A549 (cell line): Measurements from ENCODE around the gene SMARCB1.

ENCODE experiments used
- CBX8 ChIP-seq: fragments of 200-600 bp; sonication (generic); IDR thresholded peaks from 2 replicates; pipeline ENCODE4 v1.6.1; 2016
- CEBPB ChIP-seq, 2 experiments: fragments of >200 bp in 1 of 2; sonication (Bioruptor Twin) in 1 of 2; formaldehyde crosslinking in 1 of 2; IDR thresholded peaks; 2 replicates each; pipeline ENCODE4 v1.6.1; 2012 to 2016
- CHD2 ChIP-seq: fragments of 150-350 bp; IDR thresholded peaks from 2 replicates; pipeline ENCODE4 v1.6.1; 2014; ENCODE audit warnings: low read length; ENCODE audit not compliant: partially characterized antibody
- JUN ChIP-seq, 2 experiments: fragments of >200 bp; sonication (Bioruptor Twin); formaldehyde crosslinking; IDR thresholded peaks; 2 replicates in 1 of 2; 3 replicates in 1 of 2; pipeline ENCODE4 v1.6.1; 2016 to 2017
- MYC ChIP-seq: IDR thresholded peaks from 2 replicates; pipeline ENCODE4 v1.6.1; 2012; ENCODE audit warnings: mild to moderate bottlenecking, inconsistent platforms, low read length, improper control_type of control experiment, borderline replicate concordance
- POLR2A ChIP-seq: IDR thresholded peaks from 2 replicates; pipeline ENCODE4 v1.6.1; 2012; ENCODE audit warnings: mild to moderate bottlenecking, low read length
- RCOR1 ChIP-seq: fragments of 150-350 bp; IDR thresholded peaks from 2 replicates; pipeline ENCODE4 v1.6.1; 2014; ENCODE audit warnings: antibody characterized with exemption, low read length, low read depth
- RNF2 ChIP-seq: fragments of 200-600 bp; sonication (generic); IDR thresholded peaks from 2 replicates; pipeline ENCODE4 v1.6.1; 2016; ENCODE audit warnings: low read depth, mild to moderate bottlenecking, antibody characterized with exemption, moderate library complexity, borderline replicate concordance
- TP53 ChIP-seq: fragments of 250-450 bp; sonication (Bioruptor Pico); IDR thresholded peaks from 2 replicates; pipeline ENCODE4 v1.5.0; 2021; ENCODE audit warnings: mild to moderate bottlenecking, moderate library complexity
- TF ChIP-seq, protein P1 (sequence below): IDR thresholded peaks from 2 replicates; pipeline ENCODE4 v1.6.1; 2012
- TF ChIP-seq, protein P2 (sequence below): fragments of >200 bp; sonication (Bioruptor Twin); formaldehyde crosslinking; IDR thresholded peaks from 2 replicates; pipeline ENCODE4 v1.6.1; 2016
- TF ChIP-seq, protein P3 (sequence below): fragments of >200 bp; sonication (Bioruptor Twin); formaldehyde crosslinking; IDR thresholded peaks from 3 replicates; pipeline ENCODE4 v1.5.1; 2016
- TF ChIP-seq, protein P4 (sequence below): fragments of 200-600 bp; sonication (generic); IDR thresholded peaks from 2 replicates; pipeline ENCODE4 v1.6.1; 2016; ENCODE audit warnings: antibody characterized with exemption, mild to moderate bottlenecking, moderate library complexity
- TF ChIP-seq, protein P5 (sequence below): fragments of 450-650 bp; IDR thresholded peaks from 2 replicates; pipeline ENCODE4 v1.6.1; 2014; ENCODE audit warnings: antibody characterized with exemption

DNA sequence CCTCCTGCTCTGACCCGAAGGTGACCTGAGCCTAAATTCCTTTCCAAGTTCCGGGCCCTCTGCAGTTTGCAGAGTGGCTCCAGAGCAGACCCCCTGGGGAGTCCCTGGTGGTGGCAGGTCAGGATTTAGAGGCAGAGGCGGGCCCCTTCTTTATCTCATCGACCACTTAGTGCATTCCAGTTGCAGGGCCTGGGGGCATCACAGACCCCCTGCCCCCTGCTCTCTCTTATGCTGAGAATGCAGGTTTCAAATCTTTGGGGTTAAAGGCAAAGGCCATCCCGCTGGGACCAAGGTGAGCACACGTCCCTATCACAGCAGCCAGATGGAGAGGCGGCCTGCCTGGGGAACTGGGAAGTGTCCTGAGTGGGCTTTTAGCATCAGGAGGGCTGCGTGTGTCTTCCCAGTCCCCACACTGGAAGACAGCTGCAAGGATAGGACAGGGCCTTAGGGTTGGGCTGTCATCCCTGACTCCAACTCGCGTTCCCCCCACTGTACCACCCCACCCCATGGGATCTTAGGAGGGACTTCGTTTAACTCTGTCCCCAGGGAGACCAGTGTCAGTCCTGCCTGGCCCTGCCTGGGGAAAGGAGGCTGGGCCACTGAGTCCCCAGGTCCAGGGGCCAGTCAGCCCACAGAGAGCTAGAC, 40.7 kb downstream of the SMARCB1 start:
- TF ChIP-seq, protein P1, sequence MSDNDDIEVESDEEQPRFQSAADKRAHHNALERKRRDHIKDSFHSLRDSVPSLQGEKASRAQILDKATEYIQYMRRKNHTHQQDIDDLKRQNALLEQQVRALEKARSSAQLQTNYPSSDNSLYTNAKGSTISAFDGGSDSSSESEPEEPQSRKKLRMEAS: no peak
- TF ChIP-seq CHD2 (no peak), CBX8 (no peak), MYC (no peak), CEBPB (IDR thresholded peaks at IDR 0.05) (no peak), POLR2A (no peak), TP53 (CRISPR knock-in tag) (no peak), JUN (IDR thresholded peaks at IDR 0.05) (no peak), RNF2 (no peak), RCOR1 (no peak)
- TF ChIP-seq, protein P2, sequence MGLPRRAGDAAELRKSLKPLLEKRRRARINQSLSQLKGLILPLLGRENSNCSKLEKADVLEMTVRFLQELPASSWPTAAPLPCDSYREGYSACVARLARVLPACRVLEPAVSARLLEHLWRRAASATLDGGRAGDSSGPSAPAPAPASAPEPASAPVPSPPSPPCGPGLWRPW: no peak
- TF ChIP-seq, protein P3, sequence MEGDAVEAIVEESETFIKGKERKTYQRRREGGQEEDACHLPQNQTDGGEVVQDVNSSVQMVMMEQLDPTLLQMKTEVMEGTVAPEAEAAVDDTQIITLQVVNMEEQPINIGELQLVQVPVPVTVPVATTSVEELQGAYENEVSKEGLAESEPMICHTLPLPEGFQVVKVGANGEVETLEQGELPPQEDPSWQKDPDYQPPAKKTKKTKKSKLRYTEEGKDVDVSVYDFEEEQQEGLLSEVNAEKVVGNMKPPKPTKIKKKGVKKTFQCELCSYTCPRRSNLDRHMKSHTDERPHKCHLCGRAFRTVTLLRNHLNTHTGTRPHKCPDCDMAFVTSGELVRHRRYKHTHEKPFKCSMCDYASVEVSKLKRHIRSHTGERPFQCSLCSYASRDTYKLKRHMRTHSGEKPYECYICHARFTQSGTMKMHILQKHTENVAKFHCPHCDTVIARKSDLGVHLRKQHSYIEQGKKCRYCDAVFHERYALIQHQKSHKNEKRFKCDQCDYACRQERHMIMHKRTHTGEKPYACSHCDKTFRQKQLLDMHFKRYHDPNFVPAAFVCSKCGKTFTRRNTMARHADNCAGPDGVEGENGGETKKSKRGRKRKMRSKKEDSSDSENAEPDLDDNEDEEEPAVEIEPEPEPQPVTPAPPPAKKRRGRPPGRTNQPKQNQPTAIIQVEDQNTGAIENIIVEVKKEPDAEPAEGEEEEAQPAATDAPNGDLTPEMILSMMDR: no peak
- TF ChIP-seq, protein P4, sequence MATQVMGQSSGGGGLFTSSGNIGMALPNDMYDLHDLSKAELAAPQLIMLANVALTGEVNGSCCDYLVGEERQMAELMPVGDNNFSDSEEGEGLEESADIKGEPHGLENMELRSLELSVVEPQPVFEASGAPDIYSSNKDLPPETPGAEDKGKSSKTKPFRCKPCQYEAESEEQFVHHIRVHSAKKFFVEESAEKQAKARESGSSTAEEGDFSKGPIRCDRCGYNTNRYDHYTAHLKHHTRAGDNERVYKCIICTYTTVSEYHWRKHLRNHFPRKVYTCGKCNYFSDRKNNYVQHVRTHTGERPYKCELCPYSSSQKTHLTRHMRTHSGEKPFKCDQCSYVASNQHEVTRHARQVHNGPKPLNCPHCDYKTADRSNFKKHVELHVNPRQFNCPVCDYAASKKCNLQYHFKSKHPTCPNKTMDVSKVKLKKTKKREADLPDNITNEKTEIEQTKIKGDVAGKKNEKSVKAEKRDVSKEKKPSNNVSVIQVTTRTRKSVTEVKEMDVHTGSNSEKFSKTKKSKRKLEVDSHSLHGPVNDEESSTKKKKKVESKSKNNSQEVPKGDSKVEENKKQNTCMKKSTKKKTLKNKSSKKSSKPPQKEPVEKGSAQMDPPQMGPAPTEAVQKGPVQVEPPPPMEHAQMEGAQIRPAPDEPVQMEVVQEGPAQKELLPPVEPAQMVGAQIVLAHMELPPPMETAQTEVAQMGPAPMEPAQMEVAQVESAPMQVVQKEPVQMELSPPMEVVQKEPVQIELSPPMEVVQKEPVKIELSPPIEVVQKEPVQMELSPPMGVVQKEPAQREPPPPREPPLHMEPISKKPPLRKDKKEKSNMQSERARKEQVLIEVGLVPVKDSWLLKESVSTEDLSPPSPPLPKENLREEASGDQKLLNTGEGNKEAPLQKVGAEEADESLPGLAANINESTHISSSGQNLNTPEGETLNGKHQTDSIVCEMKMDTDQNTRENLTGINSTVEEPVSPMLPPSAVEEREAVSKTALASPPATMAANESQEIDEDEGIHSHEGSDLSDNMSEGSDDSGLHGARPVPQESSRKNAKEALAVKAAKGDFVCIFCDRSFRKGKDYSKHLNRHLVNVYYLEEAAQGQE: no peak
- TF ChIP-seq, protein P5, sequence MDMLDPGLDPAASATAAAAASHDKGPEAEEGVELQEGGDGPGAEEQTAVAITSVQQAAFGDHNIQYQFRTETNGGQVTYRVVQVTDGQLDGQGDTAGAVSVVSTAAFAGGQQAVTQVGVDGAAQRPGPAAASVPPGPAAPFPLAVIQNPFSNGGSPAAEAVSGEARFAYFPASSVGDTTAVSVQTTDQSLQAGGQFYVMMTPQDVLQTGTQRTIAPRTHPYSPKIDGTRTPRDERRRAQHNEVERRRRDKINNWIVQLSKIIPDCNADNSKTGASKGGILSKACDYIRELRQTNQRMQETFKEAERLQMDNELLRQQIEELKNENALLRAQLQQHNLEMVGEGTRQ: no peak
